Measurements from ENCODE around the gene RBM19. TPM values are rescaled to one million over a fixed set of nuclear protein-coding genes. Genes with fewer than 3 reads are reported as not detected.

The RBM19 gene
- total RNA-seq, 1 donor from 2014 or later, result 77.0 TPM

GRCh38 chr12:113835433-113835832 lies 130.7 kb downstream of the RBM19 start:
- H3K27ac Mint-ChIP-seq, result no peak overlapping the region
- no peak for ATAC-seq (ENCODE audit: low read depth)
- peaks cover 10% of the 10 kb centered on the region for H3K4me1 Mint-ChIP-seq
- H3K36me3 Mint-ChIP-seq (ENCODE audit: low read depth), result peaks cover 30% of the 10 kb centered on the region
- CTCF ChIA-PET, result no interaction called here
- H3K9me3 Mint-ChIP-seq, result no peaks in the 10 kb centered on the region
- intact Hi-C loops (cut with micrococcal nuclease), result no loop called here
- no peak for TF ChIP-seq CTCF (IDR thresholded peaks at IDR 0.05)
- DNase-seq, result no peak
- POLR2A ChIA-PET, result no interaction called here
- no peaks in the 10 kb centered on the region for H3K27me3 Mint-ChIP-seq
- H3K4me3 Mint-ChIP-seq, result no peak overlapping the region

GRCh38 chr12:113833422-113833821 lies 132.7 kb downstream of the RBM19 start:
- intact Hi-C loops (cut with micrococcal nuclease), result no loop called here
- H3K4me1 Mint-ChIP-seq, result peaks cover 10% of the 10 kb centered on the region
- H3K27me3 Mint-ChIP-seq, result no peaks in the 10 kb centered on the region
- no peak for DNase-seq
- no peak overlapping the region for H3K27ac Mint-ChIP-seq
- POLR2A ChIA-PET, result no interaction called here
- no peak for TF ChIP-seq CTCF (IDR thresholded peaks at IDR 0.05)
- no peak overlapping the region for H3K4me3 Mint-ChIP-seq
- ATAC-seq (ENCODE audit: low read depth), result no peak
- H3K36me3 Mint-ChIP-seq (ENCODE audit: low read depth), result peaks cover 20% of the 10 kb centered on the region
- no peaks in the 10 kb centered on the region for H3K9me3 Mint-ChIP-seq
- CTCF ChIA-PET, result no interaction called here

- Mint-ChIP-seq H3K9me3 (no peaks in the 10 kb centered on the region), H3K4me1 (peaks cover 10% of the 10 kb centered on the region), H3K27me3 (no peaks in the 10 kb centered on the region), H3K4me3 (no peak overlapping the region), H3K27ac (no peak overlapping the region), H3K36me3 (ENCODE audit: low read depth) (peaks cover 16% of the 10 kb centered on the region)
- POLR2A ChIA-PET, result no interaction called here
- TF ChIP-seq CTCF (IDR thresholded peaks at IDR 0.05), result no peak
- CTCF ChIA-PET, result no interaction called here
- intact Hi-C loops (cut with micrococcal nuclease), result no loop called here
- DNase-seq, result no peak
- no peak for ATAC-seq (ENCODE audit: low read depth)
Measured at GRCh38 chr12:113831476-113831875, 134.6 kb downstream of the RBM19 start.

DNA sequence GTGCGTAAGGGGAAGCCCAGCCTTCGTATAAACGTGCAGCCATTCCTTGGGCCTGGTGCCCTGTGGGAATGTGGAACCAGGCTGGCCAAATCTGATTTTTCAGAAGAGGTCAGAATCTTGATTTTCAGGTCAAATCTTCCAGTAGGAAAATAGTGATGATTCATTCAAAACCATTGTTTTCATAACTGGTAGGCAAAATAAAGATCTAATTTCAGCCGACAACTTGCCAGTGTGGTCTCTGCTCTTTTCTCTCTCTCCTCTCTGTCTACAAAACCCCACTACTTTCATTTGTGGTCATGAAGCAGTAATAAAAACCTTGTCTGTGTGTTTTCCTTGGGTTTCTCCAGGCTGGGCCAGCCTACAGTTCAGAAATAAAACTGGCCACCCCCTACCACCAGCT lies 135.1 kb downstream of the RBM19 start:
- intact Hi-C loops (cut with micrococcal nuclease), result no loop called here
- Mint-ChIP-seq H3K9me3 (no peaks in the 10 kb centered on the region), H3K4me3 (no peak overlapping the region), H3K27ac (no peak overlapping the region), H3K27me3 (no peaks in the 10 kb centered on the region), H3K36me3 (ENCODE audit: low read depth) (peaks cover 18% of the 10 kb centered on the region), H3K4me1 (peaks cover 10% of the 10 kb centered on the region)
- DNase-seq (no peak), ATAC-seq (ENCODE audit: low read depth) (no peak)
- ChIA-PET CTCF (no interaction called here), POLR2A (no interaction called here)
- TF ChIP-seq CTCF (IDR thresholded peaks at IDR 0.05), result no peak

DNA sequence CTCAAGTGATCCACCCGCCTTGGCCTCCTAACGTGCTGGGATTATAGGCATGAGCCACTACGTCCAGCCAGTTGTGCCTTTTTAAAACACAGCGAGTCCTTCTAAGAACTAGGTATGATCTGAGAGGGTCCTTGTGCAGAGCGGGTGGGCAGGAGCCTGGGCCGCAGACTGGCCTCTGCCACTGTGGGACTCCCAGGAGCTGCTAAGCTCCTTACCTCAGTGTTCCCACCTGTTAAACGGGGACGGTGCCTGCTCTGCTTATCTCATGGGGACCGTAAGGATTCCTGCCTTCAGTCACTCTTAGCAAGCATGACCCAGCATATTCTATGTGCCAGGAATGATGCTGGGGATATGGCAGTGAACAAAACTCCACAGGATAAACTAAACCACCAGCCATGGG lies 136.9 kb downstream of the RBM19 start:
- H3K4me3 Mint-ChIP-seq, result no peak overlapping the region
- peaks cover 15% of the 10 kb centered on the region for H3K36me3 Mint-ChIP-seq (ENCODE audit: low read depth)
- ChIA-PET POLR2A (no interaction called here), CTCF (no interaction called here)
- no peak overlapping the region for H3K27ac Mint-ChIP-seq
- DNase-seq (no peak), ATAC-seq (ENCODE audit: low read depth) (no peak)
- H3K27me3 Mint-ChIP-seq, result no peaks in the 10 kb centered on the region
- H3K4me1 Mint-ChIP-seq, result peaks cover 10% of the 10 kb centered on the region
- TF ChIP-seq CTCF (IDR thresholded peaks at IDR 0.05), result no peak
- intact Hi-C loops (cut with micrococcal nuclease), result no loop called here
- no peaks in the 10 kb centered on the region for H3K9me3 Mint-ChIP-seq
